Adrenal gland (tissue), 5 donors: ENCODE data around the gene GNAQ.

ENCODE experiments used
- POLR2A ChIP-seq, 2 donors: fragments of 450-650 bp; IDR thresholded peaks; one replicate each; pipeline ENCODE4 v1.6.1; 2017; ENCODE audit warnings: antibody characterized with exemption in 2 of 2, mild to moderate bottlenecking in 2 of 2, moderate library complexity in 1 of 2
- TF ChIP-seq, protein P1 (sequence below), 6 experiments: fragments of 450-650 bp in 4 of 6; fragments of 200-600 bp in 2 of 6; sonication (generic) in 1 of 6; IDR thresholded peaks; 1 replicate in 5 of 6; 2 replicates in 1 of 6; pipeline versions ENCODE4 v1.5.1 to v1.8.0; 2016 to 2021; ENCODE audit warnings: antibody characterized with exemption in 6 of 6, mild to moderate bottlenecking in 2 of 6, moderate library complexity in 1 of 6
- donor health status: DM: no; HTN: no; CAD: no.

DNA sequence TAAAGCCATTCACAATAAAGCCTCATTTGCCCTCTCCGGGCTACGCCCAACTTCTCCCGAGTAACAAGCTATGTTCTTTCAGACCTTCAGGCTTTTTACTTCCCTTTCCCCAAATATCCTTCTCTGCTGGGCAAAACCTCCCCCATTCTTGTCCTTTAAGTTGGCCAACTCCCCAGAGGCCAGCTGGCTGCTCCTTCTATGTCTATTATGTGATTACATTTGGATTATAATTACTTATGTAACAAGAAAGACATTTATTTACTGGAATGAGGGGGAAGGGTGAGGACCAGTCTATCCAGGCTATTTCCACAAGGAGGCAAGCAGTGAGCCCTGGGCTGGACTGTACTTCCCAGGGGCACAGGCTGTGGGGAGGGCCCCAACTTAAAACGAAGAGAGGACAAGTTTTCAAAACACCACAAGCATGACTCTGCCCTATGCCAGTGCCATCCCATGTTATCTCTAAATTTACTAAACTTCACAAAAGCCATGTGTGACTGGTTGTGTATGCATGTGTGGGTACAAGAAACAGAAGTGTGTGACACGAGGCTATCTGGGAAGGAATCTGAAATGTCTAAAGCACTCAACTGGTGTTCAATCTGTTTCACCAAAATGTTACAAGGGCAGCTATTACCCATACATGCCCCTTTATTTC lies 84.5 kb downstream of the GNAQ start:
- TF ChIP-seq, protein P1, sequence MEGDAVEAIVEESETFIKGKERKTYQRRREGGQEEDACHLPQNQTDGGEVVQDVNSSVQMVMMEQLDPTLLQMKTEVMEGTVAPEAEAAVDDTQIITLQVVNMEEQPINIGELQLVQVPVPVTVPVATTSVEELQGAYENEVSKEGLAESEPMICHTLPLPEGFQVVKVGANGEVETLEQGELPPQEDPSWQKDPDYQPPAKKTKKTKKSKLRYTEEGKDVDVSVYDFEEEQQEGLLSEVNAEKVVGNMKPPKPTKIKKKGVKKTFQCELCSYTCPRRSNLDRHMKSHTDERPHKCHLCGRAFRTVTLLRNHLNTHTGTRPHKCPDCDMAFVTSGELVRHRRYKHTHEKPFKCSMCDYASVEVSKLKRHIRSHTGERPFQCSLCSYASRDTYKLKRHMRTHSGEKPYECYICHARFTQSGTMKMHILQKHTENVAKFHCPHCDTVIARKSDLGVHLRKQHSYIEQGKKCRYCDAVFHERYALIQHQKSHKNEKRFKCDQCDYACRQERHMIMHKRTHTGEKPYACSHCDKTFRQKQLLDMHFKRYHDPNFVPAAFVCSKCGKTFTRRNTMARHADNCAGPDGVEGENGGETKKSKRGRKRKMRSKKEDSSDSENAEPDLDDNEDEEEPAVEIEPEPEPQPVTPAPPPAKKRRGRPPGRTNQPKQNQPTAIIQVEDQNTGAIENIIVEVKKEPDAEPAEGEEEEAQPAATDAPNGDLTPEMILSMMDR (IDR thresholded peaks at IDR 0.05): no peak
- no peak for TF ChIP-seq POLR2A (IDR thresholded peaks at IDR 0.05)
